NCI-H146 treated with DMSO at 0.1 percent for 48 hours (cell line): ENCODE results near the gene PGC.

Experiments
- DNase-seq: peaks from one replicate; lab custom pipeline; 2025; ENCODE audit not compliant: unreplicated experiment; lab: John Stamatoyannopoulos, UW

Gene PGC

DNA sequence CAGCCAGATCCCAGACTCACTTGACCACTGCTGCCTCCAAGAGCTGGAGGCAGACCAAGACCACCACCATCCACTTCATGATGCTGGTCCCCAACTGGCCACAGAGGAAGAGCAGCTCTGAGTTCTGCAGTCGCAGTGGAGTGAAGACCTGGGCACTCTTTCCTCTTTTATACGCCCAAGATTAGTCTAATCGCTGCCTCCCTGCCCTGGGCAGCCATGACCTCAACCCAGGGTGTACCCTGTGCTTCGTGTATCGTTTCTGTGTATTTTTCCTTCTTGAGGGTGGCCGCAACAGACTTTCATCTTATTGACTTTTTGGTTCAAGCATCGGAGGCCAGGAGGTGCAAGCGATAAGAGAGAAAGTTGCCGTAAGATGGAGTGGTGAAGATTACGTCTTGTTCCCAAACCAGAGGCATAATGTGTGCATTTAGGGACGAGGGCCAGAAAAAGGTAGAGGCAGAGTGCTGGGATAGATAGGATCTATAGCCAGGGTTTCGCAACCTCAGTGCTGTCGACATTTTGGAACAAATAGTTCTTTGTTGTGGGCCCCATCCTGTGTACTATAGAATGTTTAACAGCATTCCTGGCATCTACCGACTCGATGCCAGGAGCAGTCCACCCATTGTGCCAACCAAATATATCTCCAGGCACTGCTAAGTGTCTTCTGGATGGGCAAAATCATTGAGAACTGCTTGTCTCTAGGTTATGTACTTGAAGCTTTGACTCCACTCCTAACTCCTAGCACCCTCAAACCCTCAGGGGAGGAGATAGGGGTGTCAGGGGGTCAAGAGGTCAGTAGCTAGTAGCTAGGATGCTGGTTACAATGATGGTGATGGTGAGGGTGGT lies at the start of gene PGC:
TSS of gene PGC (minus strand) at position 142 of the 846 bp plus-strand sequence. CDS start at position 79, 63 bp downstream.
- no peak for DNase-seq

- no peak for DNase-seq
Observed at GRCh38 chr6:41796474-41796873, 49.3 kb upstream of the PGC start.

- no peak for DNase-seq
Observed at GRCh38 chr6:41791984-41792383, 44.8 kb upstream of the PGC start.

DNA sequence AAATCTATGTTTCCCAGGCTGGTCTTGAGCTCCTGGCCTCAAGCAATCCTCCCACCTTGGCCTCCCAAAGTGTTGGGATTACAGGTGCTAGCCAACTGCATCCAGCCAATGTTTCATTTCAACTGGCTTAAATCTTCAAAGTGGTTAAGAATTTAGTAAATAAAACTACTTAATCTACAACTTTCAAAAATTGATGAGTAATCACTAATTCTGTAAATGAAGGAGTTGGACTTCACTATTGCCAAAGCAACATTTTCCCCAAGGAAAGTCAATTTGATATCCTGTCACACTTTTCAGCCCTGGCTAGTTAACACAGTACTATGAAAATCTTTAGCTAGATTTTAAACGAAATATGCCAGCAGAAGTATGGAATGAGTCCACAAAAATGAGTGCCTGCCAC lies 44.1 kb upstream of the PGC start:
- DNase-seq = no peak

GRCh38 chr6:41790045-41790444 lies 42.8 kb upstream of the PGC start:
- no peak for DNase-seq

DNA sequence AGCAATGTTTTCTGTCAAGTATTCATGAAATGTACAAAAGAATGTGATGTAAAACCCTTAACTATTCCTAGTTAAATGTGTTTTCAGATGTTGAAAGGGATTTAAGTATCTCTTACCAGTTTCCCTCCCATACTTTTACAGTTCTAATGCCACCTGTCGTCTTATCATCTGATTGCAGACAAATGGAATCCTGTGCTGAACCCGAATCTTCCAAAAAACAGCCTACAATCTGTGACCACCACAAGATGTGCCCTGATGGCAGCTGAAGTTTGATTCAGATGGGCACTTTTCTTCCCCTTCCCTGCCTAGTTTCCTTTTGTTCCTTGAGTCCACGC lies 42.2 kb upstream of the PGC start:
- no peak for DNase-seq

GRCh38 chr6:41787219-41787917 lies 40.2 kb upstream of the PGC start, which contains the start of gene TOMM6:
TOMM6 (plus strand) TSS chr6:41787694; CDS start chr6:41787698, 4 bp downstream.
- peak; percentile 91 for DNase-seq

GRCh38 chr6:41786451-41787218 lies 39.4 kb upstream of the PGC start:
- DNase-seq = peak; percentile 57

GRCh38 chr6:41785689-41786450 lies 38.7 kb upstream of the PGC start:
- DNase-seq = no peak

DNA sequence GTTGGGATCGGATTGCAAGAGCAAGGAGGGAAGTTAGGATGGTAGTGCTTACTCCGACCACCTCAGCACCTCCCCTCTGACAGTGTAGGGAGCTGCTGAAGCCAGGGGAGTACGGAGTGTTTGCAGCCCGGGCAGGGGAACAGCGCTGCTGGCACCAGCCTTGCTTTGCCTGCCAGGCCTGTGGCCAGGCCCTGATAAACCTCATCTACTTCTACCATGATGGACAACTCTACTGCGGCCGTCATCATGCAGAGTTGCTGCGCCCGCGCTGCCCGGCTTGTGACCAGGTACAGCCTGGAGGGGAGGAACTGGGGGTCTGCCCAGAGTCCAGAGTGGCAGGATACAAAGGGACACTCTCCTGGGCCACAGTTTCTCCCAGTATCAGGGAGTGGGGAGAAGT lies 38.1 kb upstream of the PGC start:
- DNase-seq = no peak

- DNase-seq = no peak
Observed at GRCh38 chr6:41784581-41785171, 37.5 kb upstream of the PGC start.

- no peak for DNase-seq
Observed at GRCh38 chr6:41783106-41783780, 36.0 kb upstream of the PGC start.

DNA sequence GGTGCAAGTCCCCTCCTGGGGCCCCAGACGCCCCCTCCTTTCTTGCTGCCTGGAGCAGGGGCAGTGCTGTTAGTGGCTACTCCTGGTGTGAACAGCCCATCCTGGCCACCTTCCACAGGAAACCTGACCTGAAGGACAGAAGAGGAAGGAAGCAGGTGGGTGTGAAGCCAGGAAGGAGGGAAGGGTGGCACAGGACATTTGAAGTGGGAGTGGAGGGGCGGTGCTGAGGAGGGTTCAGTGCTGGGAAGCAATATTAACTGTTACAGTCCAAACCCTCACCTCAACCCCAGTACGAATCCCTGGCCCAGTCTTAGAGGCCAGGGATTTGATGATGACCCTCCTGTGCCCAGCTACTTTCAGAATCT lies 34.2 kb upstream of the PGC start:
- no peak for DNase-seq

DNA sequence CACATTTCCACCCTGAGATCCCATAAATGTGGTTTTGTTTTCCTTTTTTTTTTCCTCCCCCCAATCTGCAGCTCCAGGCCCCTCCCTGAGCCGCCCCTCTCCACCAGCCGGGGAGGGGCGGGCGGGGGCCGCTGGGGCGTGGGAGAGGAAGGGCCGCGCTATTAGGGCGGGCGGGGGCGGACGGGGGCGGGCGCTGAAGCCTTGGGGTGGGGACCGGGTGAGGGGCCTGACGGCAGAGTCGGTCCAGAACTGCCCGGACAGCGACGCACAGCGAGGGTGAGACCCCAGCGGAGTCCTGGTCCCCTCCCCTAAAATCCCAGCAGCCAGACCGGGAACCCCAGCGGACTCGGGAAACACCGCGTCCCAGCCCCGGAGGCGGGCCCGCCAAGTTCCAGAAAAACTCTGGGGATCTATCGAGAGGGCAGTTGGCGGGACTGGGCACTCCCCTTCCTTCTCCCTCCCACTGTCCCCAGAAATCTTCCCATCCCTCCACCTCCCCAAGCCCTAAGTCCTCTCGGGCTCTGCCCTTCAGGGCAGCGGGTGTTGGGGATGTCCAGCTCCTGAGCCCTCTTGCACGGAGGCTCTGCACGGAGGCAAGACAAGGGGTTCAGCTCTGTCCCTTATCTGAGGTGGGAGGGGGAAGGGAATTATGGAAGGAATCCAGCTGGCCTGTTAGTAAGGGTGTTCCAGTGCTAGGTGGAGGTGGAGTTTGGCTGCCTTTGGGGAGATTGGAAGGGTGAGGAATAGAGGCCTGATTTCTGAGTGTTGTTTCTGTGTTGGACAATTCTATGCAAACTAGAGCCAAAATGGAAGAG lies 33.6 kb upstream of the PGC start, which contains the start of gene PRICKLE4:
TSS of gene PRICKLE4 (plus strand) at position 232 of the 815 bp plus-strand sequence. CDS start 2,692 bp downstream, outside the sequence.
- peak; percentile 16 for DNase-seq

DNA sequence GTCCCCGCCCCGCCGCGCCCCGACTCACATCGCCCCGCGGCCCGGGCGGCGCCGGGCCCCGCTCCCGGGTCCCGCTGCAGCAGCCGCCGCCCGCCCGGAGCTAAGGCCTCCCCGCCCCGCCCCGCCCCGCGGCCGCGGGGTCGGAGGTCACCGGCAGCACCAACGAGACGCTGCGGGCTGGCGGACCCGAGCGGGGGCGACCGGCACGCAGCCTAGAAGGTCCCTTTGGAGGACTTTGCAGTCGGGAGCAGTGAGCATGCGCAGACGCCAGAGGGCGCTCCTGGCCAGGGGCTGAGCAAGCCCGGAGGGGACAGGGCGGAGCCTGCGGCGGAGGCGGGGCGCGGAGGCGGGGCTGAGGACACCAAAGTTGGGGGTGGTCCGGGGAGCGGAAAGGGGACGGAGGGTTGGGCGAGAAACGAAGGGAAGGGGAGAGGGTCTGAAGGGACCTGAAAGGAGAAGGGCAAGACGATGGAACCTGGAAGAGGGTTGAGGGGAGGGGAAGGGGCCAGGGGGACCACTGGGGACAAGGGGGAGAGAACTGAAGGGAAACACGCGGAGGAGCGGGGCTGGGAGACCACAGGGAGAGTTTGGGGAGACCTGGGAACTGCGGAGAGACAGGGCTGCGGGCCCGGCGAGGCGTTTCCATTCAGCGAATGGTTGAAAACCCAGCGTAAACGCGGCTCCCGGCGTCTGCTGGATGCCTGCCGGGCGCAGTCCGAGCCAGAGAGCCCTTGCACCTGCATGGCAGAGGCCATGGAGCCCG lies 32.8 kb upstream of the PGC start, which contains the start of gene FRS3:
TSS of gene FRS3 (minus strand) at position 113 of the 763 bp plus-strand sequence. CDS start 2,913 bp downstream, outside the sequence.
- peak; percentile 94 for DNase-seq

DNA sequence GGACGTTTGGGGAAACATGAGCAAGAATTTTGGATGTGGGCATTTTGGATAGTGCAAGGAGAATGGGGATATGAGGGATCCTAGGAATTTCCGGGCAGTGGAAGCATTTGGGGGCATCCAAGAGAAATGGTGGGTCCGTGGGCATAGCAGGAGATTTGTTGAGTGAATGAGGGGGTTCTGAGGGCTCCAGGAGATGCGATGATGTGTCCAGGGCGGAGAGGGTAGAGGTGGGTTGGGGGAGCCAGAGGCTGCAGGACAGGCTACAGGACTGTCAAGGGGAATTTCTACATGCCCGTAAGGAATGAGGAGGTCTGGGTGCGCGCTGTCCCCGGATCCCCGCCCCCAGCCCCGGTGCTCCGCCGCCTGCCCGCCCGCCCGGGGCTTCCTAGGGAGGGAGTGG lies 32.1 kb upstream of the PGC start:
- no peak for DNase-seq

- DNase-seq = no peak
Observed at GRCh38 chr6:41778895-41779294, 31.7 kb upstream of the PGC start.
